Measurements from ENCODE around the gene ZNF236.

DNA sequence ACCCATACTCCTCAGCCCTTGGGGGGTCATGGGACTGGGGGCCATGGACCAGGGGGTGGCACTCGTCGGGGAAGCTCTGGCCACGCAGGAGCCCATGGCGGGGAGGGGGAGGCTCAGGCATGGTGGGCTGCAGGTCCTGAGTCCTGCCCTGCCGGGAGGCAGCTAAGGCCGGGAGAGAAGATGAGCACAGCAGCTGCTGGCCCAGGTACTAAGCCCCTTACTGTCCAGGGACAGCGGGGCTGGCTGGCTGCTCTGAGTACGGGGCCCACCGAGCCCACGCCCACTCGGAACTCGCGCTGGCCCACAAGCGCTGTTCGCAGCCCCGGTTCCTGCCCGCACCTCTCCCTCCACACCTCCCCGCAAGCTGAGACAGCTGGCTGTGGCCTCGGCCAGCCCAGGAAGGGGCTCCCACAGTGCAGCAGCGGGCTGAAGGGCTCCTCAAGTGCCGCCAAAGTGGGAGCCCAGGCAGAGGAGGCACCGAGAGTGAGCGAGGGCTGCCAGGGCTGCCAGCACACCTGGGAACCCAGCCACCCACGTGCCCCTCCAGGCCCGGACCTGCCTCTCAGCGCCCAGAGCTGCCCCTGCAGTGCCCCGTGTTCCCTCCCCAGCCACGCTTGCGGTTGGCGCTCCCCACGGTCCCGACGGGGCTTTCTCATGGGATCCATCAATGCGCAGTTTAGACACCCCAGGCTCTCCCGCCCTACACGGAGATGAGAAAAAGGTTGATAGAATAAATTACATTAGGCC is 33.6 kb upstream of the ZNF236 start:
- TF ChIP-seq, protein P1, sequence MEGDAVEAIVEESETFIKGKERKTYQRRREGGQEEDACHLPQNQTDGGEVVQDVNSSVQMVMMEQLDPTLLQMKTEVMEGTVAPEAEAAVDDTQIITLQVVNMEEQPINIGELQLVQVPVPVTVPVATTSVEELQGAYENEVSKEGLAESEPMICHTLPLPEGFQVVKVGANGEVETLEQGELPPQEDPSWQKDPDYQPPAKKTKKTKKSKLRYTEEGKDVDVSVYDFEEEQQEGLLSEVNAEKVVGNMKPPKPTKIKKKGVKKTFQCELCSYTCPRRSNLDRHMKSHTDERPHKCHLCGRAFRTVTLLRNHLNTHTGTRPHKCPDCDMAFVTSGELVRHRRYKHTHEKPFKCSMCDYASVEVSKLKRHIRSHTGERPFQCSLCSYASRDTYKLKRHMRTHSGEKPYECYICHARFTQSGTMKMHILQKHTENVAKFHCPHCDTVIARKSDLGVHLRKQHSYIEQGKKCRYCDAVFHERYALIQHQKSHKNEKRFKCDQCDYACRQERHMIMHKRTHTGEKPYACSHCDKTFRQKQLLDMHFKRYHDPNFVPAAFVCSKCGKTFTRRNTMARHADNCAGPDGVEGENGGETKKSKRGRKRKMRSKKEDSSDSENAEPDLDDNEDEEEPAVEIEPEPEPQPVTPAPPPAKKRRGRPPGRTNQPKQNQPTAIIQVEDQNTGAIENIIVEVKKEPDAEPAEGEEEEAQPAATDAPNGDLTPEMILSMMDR (IDR thresholded peaks at IDR 0.05), result no peak
- no peak for TF ChIP-seq POLR2A (IDR thresholded peaks at IDR 0.05)

Data from tibial nerve (tissue), 3 donors.